ENCODE data around the gene CLSTN2. TPM values are rescaled to one million over a fixed set of nuclear protein-coding genes. Genes with fewer than 3 reads are reported as not detected.

Gene CLSTN2
- total and polyA plus RNA-seq, 2 of the 8 experiments (the other 6 are each of a cell fraction or from before 2014, with no cell fraction given), result 0.39 to 0.52 TPM

DNA sequence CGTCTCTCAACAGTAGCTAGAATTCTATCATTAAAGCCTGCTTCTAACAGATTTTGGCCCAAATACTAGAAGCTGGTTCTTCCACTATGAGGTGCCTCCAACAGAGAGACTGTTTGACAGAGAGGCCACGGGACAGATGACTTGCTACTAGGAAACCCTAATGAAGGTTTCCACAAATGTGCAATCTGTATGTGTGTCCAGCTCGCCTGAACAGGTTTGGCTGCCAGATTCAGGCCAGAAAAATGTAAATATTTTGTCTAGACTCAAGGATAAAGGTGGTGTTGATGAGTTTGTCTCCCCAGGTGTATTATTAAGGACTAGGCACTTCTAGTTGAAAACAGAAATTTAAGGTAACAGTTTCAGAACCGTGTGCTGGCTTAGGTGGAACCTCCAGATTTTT lies 651.3 kb downstream of the CLSTN2 start (continued):
- TF ChIP-seq, protein P1, sequence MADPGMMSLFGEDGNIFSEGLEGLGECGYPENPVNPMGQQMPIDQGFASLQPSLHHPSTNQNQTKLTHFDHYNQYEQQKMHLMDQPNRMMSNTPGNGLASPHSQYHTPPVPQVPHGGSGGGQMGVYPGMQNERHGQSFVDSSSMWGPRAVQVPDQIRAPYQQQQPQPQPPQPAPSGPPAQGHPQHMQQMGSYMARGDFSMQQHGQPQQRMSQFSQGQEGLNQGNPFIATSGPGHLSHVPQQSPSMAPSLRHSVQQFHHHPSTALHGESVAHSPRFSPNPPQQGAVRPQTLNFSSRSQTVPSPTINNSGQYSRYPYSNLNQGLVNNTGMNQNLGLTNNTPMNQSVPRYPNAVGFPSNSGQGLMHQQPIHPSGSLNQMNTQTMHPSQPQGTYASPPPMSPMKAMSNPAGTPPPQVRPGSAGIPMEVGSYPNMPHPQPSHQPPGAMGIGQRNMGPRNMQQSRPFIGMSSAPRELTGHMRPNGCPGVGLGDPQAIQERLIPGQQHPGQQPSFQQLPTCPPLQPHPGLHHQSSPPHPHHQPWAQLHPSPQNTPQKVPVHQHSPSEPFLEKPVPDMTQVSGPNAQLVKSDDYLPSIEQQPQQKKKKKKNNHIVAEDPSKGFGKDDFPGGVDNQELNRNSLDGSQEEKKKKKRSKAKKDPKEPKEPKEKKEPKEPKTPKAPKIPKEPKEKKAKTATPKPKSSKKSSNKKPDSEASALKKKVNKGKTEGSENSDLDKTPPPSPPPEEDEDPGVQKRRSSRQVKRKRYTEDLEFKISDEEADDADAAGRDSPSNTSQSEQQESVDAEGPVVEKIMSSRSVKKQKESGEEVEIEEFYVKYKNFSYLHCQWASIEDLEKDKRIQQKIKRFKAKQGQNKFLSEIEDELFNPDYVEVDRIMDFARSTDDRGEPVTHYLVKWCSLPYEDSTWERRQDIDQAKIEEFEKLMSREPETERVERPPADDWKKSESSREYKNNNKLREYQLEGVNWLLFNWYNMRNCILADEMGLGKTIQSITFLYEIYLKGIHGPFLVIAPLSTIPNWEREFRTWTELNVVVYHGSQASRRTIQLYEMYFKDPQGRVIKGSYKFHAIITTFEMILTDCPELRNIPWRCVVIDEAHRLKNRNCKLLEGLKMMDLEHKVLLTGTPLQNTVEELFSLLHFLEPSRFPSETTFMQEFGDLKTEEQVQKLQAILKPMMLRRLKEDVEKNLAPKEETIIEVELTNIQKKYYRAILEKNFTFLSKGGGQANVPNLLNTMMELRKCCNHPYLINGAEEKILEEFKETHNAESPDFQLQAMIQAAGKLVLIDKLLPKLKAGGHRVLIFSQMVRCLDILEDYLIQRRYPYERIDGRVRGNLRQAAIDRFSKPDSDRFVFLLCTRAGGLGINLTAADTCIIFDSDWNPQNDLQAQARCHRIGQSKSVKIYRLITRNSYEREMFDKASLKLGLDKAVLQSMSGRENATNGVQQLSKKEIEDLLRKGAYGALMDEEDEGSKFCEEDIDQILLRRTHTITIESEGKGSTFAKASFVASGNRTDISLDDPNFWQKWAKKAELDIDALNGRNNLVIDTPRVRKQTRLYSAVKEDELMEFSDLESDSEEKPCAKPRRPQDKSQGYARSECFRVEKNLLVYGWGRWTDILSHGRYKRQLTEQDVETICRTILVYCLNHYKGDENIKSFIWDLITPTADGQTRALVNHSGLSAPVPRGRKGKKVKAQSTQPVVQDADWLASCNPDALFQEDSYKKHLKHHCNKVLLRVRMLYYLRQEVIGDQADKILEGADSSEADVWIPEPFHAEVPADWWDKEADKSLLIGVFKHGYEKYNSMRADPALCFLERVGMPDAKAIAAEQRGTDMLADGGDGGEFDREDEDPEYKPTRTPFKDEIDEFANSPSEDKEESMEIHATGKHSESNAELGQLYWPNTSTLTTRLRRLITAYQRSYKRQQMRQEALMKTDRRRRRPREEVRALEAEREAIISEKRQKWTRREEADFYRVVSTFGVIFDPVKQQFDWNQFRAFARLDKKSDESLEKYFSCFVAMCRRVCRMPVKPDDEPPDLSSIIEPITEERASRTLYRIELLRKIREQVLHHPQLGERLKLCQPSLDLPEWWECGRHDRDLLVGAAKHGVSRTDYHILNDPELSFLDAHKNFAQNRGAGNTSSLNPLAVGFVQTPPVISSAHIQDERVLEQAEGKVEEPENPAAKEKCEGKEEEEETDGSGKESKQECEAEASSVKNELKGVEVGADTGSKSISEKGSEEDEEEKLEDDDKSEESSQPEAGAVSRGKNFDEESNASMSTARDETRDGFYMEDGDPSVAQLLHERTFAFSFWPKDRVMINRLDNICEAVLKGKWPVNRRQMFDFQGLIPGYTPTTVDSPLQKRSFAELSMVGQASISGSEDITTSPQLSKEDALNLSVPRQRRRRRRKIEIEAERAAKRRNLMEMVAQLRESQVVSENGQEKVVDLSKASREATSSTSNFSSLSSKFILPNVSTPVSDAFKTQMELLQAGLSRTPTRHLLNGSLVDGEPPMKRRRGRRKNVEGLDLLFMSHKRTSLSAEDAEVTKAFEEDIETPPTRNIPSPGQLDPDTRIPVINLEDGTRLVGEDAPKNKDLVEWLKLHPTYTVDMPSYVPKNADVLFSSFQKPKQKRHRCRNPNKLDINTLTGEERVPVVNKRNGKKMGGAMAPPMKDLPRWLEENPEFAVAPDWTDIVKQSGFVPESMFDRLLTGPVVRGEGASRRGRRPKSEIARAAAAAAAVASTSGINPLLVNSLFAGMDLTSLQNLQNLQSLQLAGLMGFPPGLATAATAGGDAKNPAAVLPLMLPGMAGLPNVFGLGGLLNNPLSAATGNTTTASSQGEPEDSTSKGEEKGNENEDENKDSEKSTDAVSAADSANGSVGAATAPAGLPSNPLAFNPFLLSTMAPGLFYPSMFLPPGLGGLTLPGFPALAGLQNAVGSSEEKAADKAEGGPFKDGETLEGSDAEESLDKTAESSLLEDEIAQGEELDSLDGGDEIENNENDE (IDR thresholded peaks at IDR 0.05; ENCODE audit: insufficient replicate concordance, low read length), result no peak
- TF ChIP-seq RXRA (IDR thresholded peaks at IDR 0.05; ENCODE audit: insufficient read depth, low read depth, low read length) (no peak), EZH2 (IDR thresholded peaks at IDR 0.05; ENCODE audit: low read depth, low read length, severe bottlenecking) (no peak), CBX8 (IDR thresholded peaks at IDR 0.05; ENCODE audit: borderline replicate concordance, low read depth, low read length) (no peak), JUN (IDR thresholded peaks at IDR 0.05; ENCODE audit: low read depth, low read length) (no peak), FOSL1 (IDR thresholded peaks at IDR 0.05; ENCODE audit: insufficient read depth, low read depth, low read length) (no peak), SRF (IDR thresholded peaks at IDR 0.05; ENCODE audit: low read depth, low read length) (no peak), JUND (IDR thresholded peaks at IDR 0.05; ENCODE audit: low read length) (no peak), BACH1 (IDR thresholded peaks at IDR 0.05; ENCODE audit: low read length) (no peak), SAP30 (IDR thresholded peaks at IDR 0.05; ENCODE audit: insufficient read depth, insufficient replicate concordance, low read length) (no peak)
- TF ChIP-seq, protein P2, sequence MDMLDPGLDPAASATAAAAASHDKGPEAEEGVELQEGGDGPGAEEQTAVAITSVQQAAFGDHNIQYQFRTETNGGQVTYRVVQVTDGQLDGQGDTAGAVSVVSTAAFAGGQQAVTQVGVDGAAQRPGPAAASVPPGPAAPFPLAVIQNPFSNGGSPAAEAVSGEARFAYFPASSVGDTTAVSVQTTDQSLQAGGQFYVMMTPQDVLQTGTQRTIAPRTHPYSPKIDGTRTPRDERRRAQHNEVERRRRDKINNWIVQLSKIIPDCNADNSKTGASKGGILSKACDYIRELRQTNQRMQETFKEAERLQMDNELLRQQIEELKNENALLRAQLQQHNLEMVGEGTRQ (IDR thresholded peaks at IDR 0.05; ENCODE audit: low read length), result no peak

Measured in H1 (cell line).